Tibial nerve (tissue), 4 donors: Measurements from ENCODE around the gene EHHADH. TPM values are rescaled to one million over a fixed set of nuclear protein-coding genes. Genes with fewer than 3 reads are reported as not detected.

Experiments used
- DNase-seq, 2 donors: peaks; one replicate each; pipeline ENCODE4 v3.0.0-alpha.2; 2019; ENCODE audit warnings: low spot score in 2 of 2
- H3K27ac ChIP-seq, 4 donors: fragments of 200-600 bp; sonication (generic) in 3 of 4; one replicate each; pipeline ENCODE4 v1.5.1; 2017 to 2019; ENCODE audit warnings: mild to moderate bottlenecking in 1 of 4
- H3K27me3 ChIP-seq, 2 donors: fragments of 200-600 bp; sonication (generic) in 1 of 2; one replicate each; pipeline versions ENCODE4 v1.5.1 to v1.6.0; 2017 to 2019
- H3K36me3 ChIP-seq, 3 donors: fragments of 200-600 bp; sonication (generic); one replicate each; pipeline ENCODE4 v1.5.1; 2018 to 2019
- H3K4me1 ChIP-seq, 4 donors: fragments of 200-600 bp; sonication (generic) in 3 of 4; one replicate each; pipeline ENCODE4 v1.5.1; 2017 to 2019
- H3K4me3 ChIP-seq, 4 donors: fragments of 200-600 bp; sonication (generic) in 3 of 4; one replicate each; pipeline ENCODE4 v1.5.1; 2017 to 2019; ENCODE audit warnings: mild to moderate bottlenecking in 1 of 4, moderate library complexity in 1 of 4
- H3K9me3 ChIP-seq, 4 donors: fragments of 200-600 bp; sonication (generic) in 3 of 4; one replicate each; pipeline ENCODE4 v1.5.1; 2017 to 2019
- CTCF ChIP-seq, 5 experiments: fragments of 200-600 bp in 3 of 5; fragments of 450-650 bp in 2 of 5; sonication (generic) in 3 of 5; IDR thresholded peaks; one replicate each; pipeline ENCODE4 v1.5.1; 2016 to 2019; ENCODE audit warnings: antibody characterized with exemption in 5 of 5, mild to moderate bottlenecking in 3 of 5, moderate library complexity in 2 of 5
- EP300 ChIP-seq, 2 donors: sonication (generic); formaldehyde crosslinking; IDR thresholded peaks; one replicate each; pipeline ENCODE4 v1.6.1; 2017; ENCODE audit warnings: antibody characterized with exemption in 2 of 2, mild to moderate bottlenecking in 1 of 2
- POLR2A ChIP-seq, 2 donors: fragments of 450-650 bp; IDR thresholded peaks; one replicate each; pipeline ENCODE4 v1.6.1; 2017; ENCODE audit warnings: antibody characterized with exemption in 2 of 2, mild to moderate bottlenecking in 2 of 2, moderate library complexity in 2 of 2
- WGBS, 2 donors: methylation state at CpG; one replicate each; pipeline ENCODE4 v1.1.5; 2018; 5-methylcytosine and 5-hydroxymethylcytosine counted together
- total RNA-seq, 4 donors: library from RNA; depleted of rRNA; stranded (reverse); fragments of >200 nt; gene quantifications; one replicate each; pipeline ENCODE4 v1.1.0, GENCODE V29; 2016

The EHHADH gene
- total RNA-seq, 4 donors from 2014 or later = 3.1 to 5.2 (median 4.1) TPM

GRCh38 chr3:185251272-185251671 lies 2.6 kb downstream of the EHHADH start:
- Histone ChIP-seq H3K4me1 (no peaks in the 10 kb centered on the region), H3K27ac (no peak overlapping the region), H3K9me3 (peaks cover 0 to 5% (median 0%) of the 10 kb centered on the region in 4 donors), H3K36me3 (peaks cover 0 to 14% (median 0%) of the 10 kb centered on the region in 3 donors), H3K4me3 (no peak overlapping the region), H3K27me3 (no peaks in the 10 kb centered on the region)
- DNase-seq = no peak
- TF ChIP-seq EP300 (IDR thresholded peaks at IDR 0.05) (no peak), POLR2A (IDR thresholded peaks at IDR 0.05) (no peak), CTCF (IDR thresholded peaks at IDR 0.05) (no peak)
- 71 to 76% methylated on average over 5 of the region's 5 CpGs for WGBS, 2 donors

GRCh38 chr3:185250653-185251052 lies 3.2 kb downstream of the EHHADH start:
- H3K9me3 ChIP-seq = peaks cover 0 to 5% (median 0%) of the 10 kb centered on the region in 4 donors

GRCh38 chr3:185250247-185250646 lies 3.6 kb downstream of the EHHADH start:
- H3K9me3 ChIP-seq = peaks cover 0 to 5% (median 0%) of the 10 kb centered on the region in 4 donors
- H3K4me3 ChIP-seq = no peak overlapping the region
- H3K27me3 ChIP-seq = no peaks in the 10 kb centered on the region
- H3K4me1 ChIP-seq = no peaks in the 10 kb centered on the region
- H3K36me3 ChIP-seq = peaks cover 0 to 20% (median 0%) of the 10 kb centered on the region in 3 donors
- no peak for DNase-seq
- no peak overlapping the region for H3K27ac ChIP-seq
- TF ChIP-seq POLR2A (IDR thresholded peaks at IDR 0.05) (no peak), EP300 (IDR thresholded peaks at IDR 0.05) (no peak), CTCF (IDR thresholded peaks at IDR 0.05) (no peak)

More at GRCh38 chr3:185250653-185251052, 3.2 kb downstream of the EHHADH start:
- WGBS, 2 donors = 0 to 51% methylated on average over 1 of the region's 1 CpG
- H3K27me3 ChIP-seq = no peaks in the 10 kb centered on the region
- H3K36me3 ChIP-seq = peaks cover 0 to 20% (median 0%) of the 10 kb centered on the region in 3 donors
- no peak for DNase-seq
- H3K4me3 ChIP-seq = no peak overlapping the region
- TF ChIP-seq EP300 (IDR thresholded peaks at IDR 0.05) (no peak), POLR2A (IDR thresholded peaks at IDR 0.05) (no peak), CTCF (IDR thresholded peaks at IDR 0.05) (no peak)
- H3K4me1 ChIP-seq = no peaks in the 10 kb centered on the region
- no peak overlapping the region for H3K27ac ChIP-seq

GRCh38 chr3:185242642-185243041 lies 11.2 kb downstream of the EHHADH start:
- TF ChIP-seq CTCF (IDR thresholded peaks at IDR 0.05) (no peak), POLR2A (IDR thresholded peaks at IDR 0.05) (no peak), EP300 (IDR thresholded peaks at IDR 0.05) (no peak)
- Histone ChIP-seq H3K4me3 (no peak overlapping the region), H3K4me1 (no peaks in the 10 kb centered on the region), H3K36me3 (peaks cover 0 to 13% (median 0%) of the 10 kb centered on the region in 3 donors), H3K27me3 (no peaks in the 10 kb centered on the region), H3K27ac (no peak overlapping the region), H3K9me3 (peaks cover 0 to 44% (median 3%) of the 10 kb centered on the region in 4 donors)
- WGBS, 2 donors = 90 to 92% methylated on average over 3 of the region's 3 CpGs
- DNase-seq = no peak

- Histone ChIP-seq H3K27me3 (no peaks in the 10 kb centered on the region), H3K36me3 (peaks cover 0 to 44% (median 0%) of the 10 kb centered on the region in 3 donors), H3K9me3 (peaks cover 0 to 76% (median 10%) of the 10 kb centered on the region in 4 donors), H3K4me3 (no peak overlapping the region), H3K27ac (no peak overlapping the region), H3K4me1 (no peaks in the 10 kb centered on the region)
- TF ChIP-seq POLR2A (IDR thresholded peaks at IDR 0.05) (no peak), CTCF (IDR thresholded peaks at IDR 0.05) (no peak), EP300 (IDR thresholded peaks at IDR 0.05) (no peak)
- DNase-seq = no peak
These were observed 16.9 kb downstream of the EHHADH start for GRCh38 chr3:185236969-185237368.
